HL-60 (cell line): ENCODE results near the gene ATOX1.
"Not testable (repeated sequence)": the region's sequence is repeated elsewhere in the genome, so short reads cannot be mapped to it uniquely, and the experiment has no call there.

Experiments used
- DNase-seq, 2 experiments: peaks; one replicate each; pipeline ENCODE4 v3.0.0-alpha.2; 2010 to 2020; ENCODE audit warnings: low read depth in 1 of 2, low spot score in 1 of 2
- H3K27ac ChIP-seq: fragments of 250-450 bp; sonication (Bioruptor Pico); replicated peaks from 2 replicates; pipeline ENCODE4 v1.5.1; 2020; ENCODE audit warnings: mild to moderate bottlenecking, moderate library complexity
- H3K27me3 ChIP-seq: fragments of 250-450 bp; sonication (Bioruptor Pico); 2 replicates; pipeline ENCODE4 v1.5.1; 2021; ENCODE audit warnings: mild to moderate bottlenecking, moderate library complexity; ENCODE audit not compliant: insufficient read depth, poor library complexity, severe bottlenecking
- H3K4me3 ChIP-seq: replicated peaks from 2 replicates; pipeline ENCODE4 v1.5.1; 2011; ENCODE audit warnings: mild to moderate bottlenecking, control low read depth, low read length; ENCODE audit not compliant: insufficient read depth
- GABPA ChIP-seq: IDR thresholded peaks from 2 replicates; pipeline ENCODE4 v1.6.1; 2012; ENCODE audit warnings: low read depth
- POLR2AphosphoS5 ChIP-seq: IDR thresholded peaks from 2 replicates; pipeline ENCODE4 v1.6.1; 2012; ENCODE audit warnings: low read depth
- REST ChIP-seq: IDR thresholded peaks from 2 replicates; pipeline ENCODE4 v1.6.1; 2012; ENCODE audit warnings: low read depth; ENCODE audit not compliant: insufficient replicate concordance
- SPI1 ChIP-seq: IDR thresholded peaks from 2 replicates; pipeline ENCODE4 v1.6.1; 2012; ENCODE audit warnings: low read depth, mild to moderate bottlenecking, borderline replicate concordance
- TF ChIP-seq, protein P1 (sequence below): IDR thresholded peaks from one replicate; pipeline ENCODE4 v1.5.1; 2011; ENCODE audit warnings: low read length, control low read depth, inconsistent platforms; ENCODE audit not compliant: insufficient read depth

ATOX1 gene

DNA sequence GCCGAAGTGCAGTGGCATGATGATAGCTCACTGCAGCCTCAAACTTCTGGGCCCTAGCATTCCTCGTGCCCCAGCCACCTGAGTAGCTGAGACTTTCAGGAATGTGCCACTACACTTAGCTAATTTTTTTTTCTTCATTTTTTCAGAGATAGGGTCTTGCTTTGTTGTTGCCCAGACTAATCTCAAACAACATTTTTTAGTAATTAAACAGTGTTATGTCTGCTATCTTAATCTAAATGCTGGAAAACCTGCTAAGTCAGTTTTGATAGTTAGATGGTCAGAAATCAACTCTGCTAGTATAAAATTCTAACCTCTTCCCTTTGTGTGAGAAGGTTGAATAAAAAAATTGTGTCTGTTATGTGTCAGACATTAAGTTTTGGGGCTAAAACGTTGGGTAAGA is 25.7 kb upstream of the ATOX1 start:
- no peaks in the 10 kb centered on the region for H3K27me3 ChIP-seq
- DNase-seq = no peak
- H3K27ac ChIP-seq = no peak overlapping the region

GRCh38 chr5:151783664-151784063 is 25.2 kb upstream of the ATOX1 start:
- DNase-seq, H3K27me3 ChIP-seq, H3K27ac ChIP-seq, H3K4me3 ChIP-seq: not testable (repeated sequence)

More for the DNA sequence above, 25.7 kb upstream of the ATOX1 start:
- TF ChIP-seq SPI1 = no peak
- TF ChIP-seq POLR2AphosphoS5 = no peak
- TF ChIP-seq, protein P1, sequence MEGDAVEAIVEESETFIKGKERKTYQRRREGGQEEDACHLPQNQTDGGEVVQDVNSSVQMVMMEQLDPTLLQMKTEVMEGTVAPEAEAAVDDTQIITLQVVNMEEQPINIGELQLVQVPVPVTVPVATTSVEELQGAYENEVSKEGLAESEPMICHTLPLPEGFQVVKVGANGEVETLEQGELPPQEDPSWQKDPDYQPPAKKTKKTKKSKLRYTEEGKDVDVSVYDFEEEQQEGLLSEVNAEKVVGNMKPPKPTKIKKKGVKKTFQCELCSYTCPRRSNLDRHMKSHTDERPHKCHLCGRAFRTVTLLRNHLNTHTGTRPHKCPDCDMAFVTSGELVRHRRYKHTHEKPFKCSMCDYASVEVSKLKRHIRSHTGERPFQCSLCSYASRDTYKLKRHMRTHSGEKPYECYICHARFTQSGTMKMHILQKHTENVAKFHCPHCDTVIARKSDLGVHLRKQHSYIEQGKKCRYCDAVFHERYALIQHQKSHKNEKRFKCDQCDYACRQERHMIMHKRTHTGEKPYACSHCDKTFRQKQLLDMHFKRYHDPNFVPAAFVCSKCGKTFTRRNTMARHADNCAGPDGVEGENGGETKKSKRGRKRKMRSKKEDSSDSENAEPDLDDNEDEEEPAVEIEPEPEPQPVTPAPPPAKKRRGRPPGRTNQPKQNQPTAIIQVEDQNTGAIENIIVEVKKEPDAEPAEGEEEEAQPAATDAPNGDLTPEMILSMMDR = no peak
- TF ChIP-seq GABPA = no peak
- no peak for TF ChIP-seq REST
- H3K4me3 ChIP-seq = no peak overlapping the region

GRCh38 chr5:151781201-151781600 is 22.8 kb upstream of the ATOX1 start:
- Histone ChIP-seq H3K4me3 (no peak overlapping the region), H3K27ac (no peak overlapping the region), H3K27me3 (no peaks in the 10 kb centered on the region)
- TF ChIP-seq GABPA (no peak), SPI1 (no peak), REST (no peak), POLR2AphosphoS5 (no peak)
- TF ChIP-seq, protein P1 = no peak
- DNase-seq = peak in 1 of 2 experiments; percentile 38

DNA sequence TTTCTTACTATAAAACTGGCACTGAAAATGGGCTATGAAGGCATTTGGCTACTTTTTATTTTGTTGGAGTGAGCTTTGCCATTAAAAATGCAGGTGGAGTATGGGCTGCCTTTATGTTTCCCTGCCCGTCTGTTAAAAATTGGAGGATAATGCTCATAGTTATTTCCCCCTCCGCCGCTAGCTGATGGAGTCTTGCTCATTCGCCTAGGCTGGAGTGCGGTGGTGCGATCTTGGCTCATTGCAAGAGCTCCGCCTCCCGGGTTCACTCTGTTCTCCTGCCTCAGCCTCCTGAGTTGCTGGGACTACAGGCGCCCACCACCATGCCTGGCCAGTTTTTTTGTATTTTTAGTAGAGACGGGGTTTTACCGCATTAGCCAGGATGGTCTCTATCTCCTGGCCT is 21.9 kb upstream of the ATOX1 start:
- Histone ChIP-seq H3K27ac (no peak overlapping the region), H3K4me3 (no peak overlapping the region), H3K27me3 (no peaks in the 10 kb centered on the region)
- TF ChIP-seq SPI1 = no peak
- no peak for TF ChIP-seq GABPA
- TF ChIP-seq, protein P1 = no peak
- no peak for TF ChIP-seq REST
- no peak for TF ChIP-seq POLR2AphosphoS5
- peak in 1 of 2 experiments; percentile 12 for DNase-seq
